ENCODE results near the gene ENTPD3. TPM values are rescaled to one million over a fixed set of nuclear protein-coding genes. Genes with fewer than 3 reads are reported as not detected.

ENTPD3 gene
- total RNA-seq, 1 donor from 2014 or later: 0.87 TPM

GRCh38 chr3:40470701-40471100 lies 83.7 kb downstream of the ENTPD3 start:
- H3K27me3 Mint-ChIP-seq (ENCODE audit: low read depth): no peaks in the 10 kb centered on the region
- TF ChIP-seq, protein P1, sequence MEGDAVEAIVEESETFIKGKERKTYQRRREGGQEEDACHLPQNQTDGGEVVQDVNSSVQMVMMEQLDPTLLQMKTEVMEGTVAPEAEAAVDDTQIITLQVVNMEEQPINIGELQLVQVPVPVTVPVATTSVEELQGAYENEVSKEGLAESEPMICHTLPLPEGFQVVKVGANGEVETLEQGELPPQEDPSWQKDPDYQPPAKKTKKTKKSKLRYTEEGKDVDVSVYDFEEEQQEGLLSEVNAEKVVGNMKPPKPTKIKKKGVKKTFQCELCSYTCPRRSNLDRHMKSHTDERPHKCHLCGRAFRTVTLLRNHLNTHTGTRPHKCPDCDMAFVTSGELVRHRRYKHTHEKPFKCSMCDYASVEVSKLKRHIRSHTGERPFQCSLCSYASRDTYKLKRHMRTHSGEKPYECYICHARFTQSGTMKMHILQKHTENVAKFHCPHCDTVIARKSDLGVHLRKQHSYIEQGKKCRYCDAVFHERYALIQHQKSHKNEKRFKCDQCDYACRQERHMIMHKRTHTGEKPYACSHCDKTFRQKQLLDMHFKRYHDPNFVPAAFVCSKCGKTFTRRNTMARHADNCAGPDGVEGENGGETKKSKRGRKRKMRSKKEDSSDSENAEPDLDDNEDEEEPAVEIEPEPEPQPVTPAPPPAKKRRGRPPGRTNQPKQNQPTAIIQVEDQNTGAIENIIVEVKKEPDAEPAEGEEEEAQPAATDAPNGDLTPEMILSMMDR (IDR thresholded peaks at IDR 0.05; ENCODE audit: unreplicated experiment): no peak

GRCh38 chr3:40476478-40477470 lies 89.8 kb downstream of the ENTPD3 start, which contains the start of gene ZNF619:
TSS of gene ZNF619 (plus strand) at chr3:40477122. CDS start at chr3:40477980, 858 bp downstream.
- Mint-ChIP-seq H3K36me3 (peaks cover 3% of the 10 kb centered on the region), H3K4me1 (peaks cover 8% of the 10 kb centered on the region), H3K9me3 (no peaks in the 10 kb centered on the region), H3K27me3 (ENCODE audit: low read depth) (no peaks in the 10 kb centered on the region), H3K4me3 (peak within 1 kb of the TSS; percentile 85), H3K27ac (peak within 1 kb of the TSS; percentile 76)
- DNase-seq (ENCODE audit: low spot score in 2 of 2, unreplicated experiment in 2 of 2): peak; percentile 29 to 66
- TF ChIP-seq, protein P1 (IDR thresholded peaks at IDR 0.05; ENCODE audit: unreplicated experiment): no peak

More at GRCh38 chr3:40470701-40471100, 83.7 kb downstream of the ENTPD3 start:
- H3K4me1 Mint-ChIP-seq: no peaks in the 10 kb centered on the region
- peaks cover 11% of the 10 kb centered on the region for H3K36me3 Mint-ChIP-seq
- DNase-seq (ENCODE audit: low spot score in 2 of 2, unreplicated experiment in 2 of 2): no peak
- no peak overlapping the region for H3K27ac Mint-ChIP-seq
- no peak overlapping the region for H3K4me3 Mint-ChIP-seq
- H3K9me3 Mint-ChIP-seq: no peaks in the 10 kb centered on the region

DNA sequence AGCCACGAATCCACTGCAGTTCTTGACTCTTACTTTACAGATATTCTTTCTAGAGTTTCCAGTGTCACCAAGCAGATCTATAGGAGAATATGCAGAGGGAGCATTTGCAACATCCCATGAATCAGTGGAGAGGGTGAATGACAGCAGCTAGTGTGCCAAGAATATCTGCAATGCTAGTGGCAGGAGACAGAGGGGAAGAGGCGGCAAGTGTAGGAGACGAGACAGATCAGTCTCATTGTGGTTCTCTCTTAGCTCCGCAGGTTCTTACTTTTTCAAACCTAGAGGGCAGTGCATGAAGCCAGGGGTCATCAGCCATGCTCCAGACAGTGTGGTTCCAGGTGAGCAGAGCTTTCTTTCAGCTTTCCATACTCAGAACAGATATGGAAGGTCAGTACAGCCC lies 90.7 kb downstream of the ENTPD3 start:
- no peak for DNase-seq (ENCODE audit: low spot score in 2 of 2, unreplicated experiment in 2 of 2)
- peak overlapping the region; percentile 76 for H3K27ac Mint-ChIP-seq
- H3K4me3 Mint-ChIP-seq: peak overlapping the region; percentile 85
- no peaks in the 10 kb centered on the region for H3K27me3 Mint-ChIP-seq (ENCODE audit: low read depth)
- H3K9me3 Mint-ChIP-seq: no peaks in the 10 kb centered on the region
- TF ChIP-seq, protein P1 (IDR thresholded peaks at IDR 0.05; ENCODE audit: unreplicated experiment): no peak
- peaks cover 8% of the 10 kb centered on the region for H3K4me1 Mint-ChIP-seq
- H3K36me3 Mint-ChIP-seq: peaks cover 9% of the 10 kb centered on the region

Other genes with a start within 250 kb of the ENTPD3 start
- gene EIF1B, start 77.5 kb upstream of the ENTPD3 start, total RNA-seq: 77.1 to 78.2 TPM (median 77.3 TPM) in 3 replicates
- gene RPL14, start 70.2 kb downstream of the ENTPD3 start, total RNA-seq: 1,756 to 1,956 TPM (median 1,904 TPM) in 3 replicates
- gene ZNF619, start 89.9 kb downstream of the ENTPD3 start, total RNA-seq: 7.3 to 9.7 TPM (median 7.4 TPM) in 3 replicates
- 15.1 to 16.7 TPM (median 15.8 TPM) in 3 replicates for gene ZNF620, start 118.9 kb downstream of the ENTPD3 start, total RNA-seq
- 30.4 to 32.0 TPM (median 30.5 TPM) in 3 replicates for gene ZNF621, start 137.8 kb downstream of the ENTPD3 start, total RNA-seq